K562 (cell line): ENCODE data around the gene GEMIN7. TPM values are rescaled to one million over a fixed set of nuclear protein-coding genes. Genes with fewer than 3 reads are reported as not detected.

Source experiments
- ARID2 ChIP-seq: fragments of 450-650 bp; IDR thresholded peaks from 2 replicates; pipeline ENCODE4 v1.6.1; 2017; ENCODE audit warnings: antibody characterized with exemption, mild to moderate bottlenecking
- ATF1 ChIP-seq, 2 experiments: fragments of 450-650 bp in 1 of 2; IDR thresholded peaks; 2 replicates each; pipeline ENCODE4 v1.6.1; 2016; ENCODE audit warnings: missing compliant biosample characterization in 1 of 2, missing genetic modification characterization in 1 of 2
- DMBX1 ChIP-seq: fragments of 250-450 bp; sonication (Bioruptor Pico); IDR thresholded peaks from 2 replicates; pipeline ENCODE4 v1.8.0; 2022; ENCODE audit warnings: inconsistent platforms, mild to moderate bottlenecking, moderate library complexity, borderline replicate concordance
- ESRRA ChIP-seq: fragments of 450-650 bp; IDR thresholded peaks from 2 replicates; pipeline ENCODE4 v1.6.1; 2014; ENCODE audit warnings: low read depth, mild to moderate bottlenecking, moderate library complexity, borderline replicate concordance
- FUS ChIP-seq: fragments of 200-400 bp; formaldehyde crosslinking; optimal IDR thresholded peaks from 2 replicates; pipeline ENCODE3; 2017; ENCODE audit warnings: low read depth, low read length
- HCFC1 ChIP-seq: IDR thresholded peaks from 2 replicates; pipeline ENCODE4 v1.6.1; 2012; ENCODE audit warnings: low read depth, low read length, improper control_type of control experiment
- HMG20A ChIP-seq: fragments of 450-650 bp; formaldehyde crosslinking; conservative IDR thresholded peaks from 2 replicates; pipeline ENCODE4 v1.4.0; 2020; ENCODE audit warnings: mild to moderate bottlenecking, mixed read lengths
- MTA1 ChIP-seq: fragments of 450-650 bp; IDR thresholded peaks from 2 replicates; pipeline ENCODE4 v1.6.1; 2017; ENCODE audit warnings: borderline replicate concordance
- MTA3 ChIP-seq: fragments of 450-650 bp; formaldehyde crosslinking; IDR thresholded peaks from 2 replicates; pipeline ENCODE4 v1.6.1; 2017; ENCODE audit warnings: mild to moderate bottlenecking, borderline replicate concordance
- NEUROD1 ChIP-seq: fragments of 150-350 bp; IDR thresholded peaks from 2 replicates; pipeline ENCODE4 v1.6.1; 2014; ENCODE audit warnings: borderline replicate concordance, low read length, low read depth; ENCODE audit not compliant: partially characterized antibody
- NFIC ChIP-seq: fragments of 450-650 bp; IDR thresholded peaks from 2 replicates; pipeline ENCODE4 v1.6.1; 2017; ENCODE audit warnings: mild to moderate bottlenecking, inconsistent platforms
- PHF21A ChIP-seq: fragments of 450-650 bp; IDR thresholded peaks from 2 replicates; pipeline ENCODE4 v1.6.1; 2017; ENCODE audit warnings: low read depth, borderline replicate concordance
- RB1 ChIP-seq: fragments of 450-650 bp; IDR thresholded peaks from 2 replicates; pipeline ENCODE4 v1.6.1; 2017; ENCODE audit warnings: low read depth, mild to moderate bottlenecking
- SRSF3 ChIP-seq: fragments of 200-400 bp; formaldehyde crosslinking; IDR thresholded peaks from 2 replicates; pipeline ENCODE4 v1.6.1; 2016; ENCODE audit warnings: mild to moderate bottlenecking, low read length, moderate library complexity; ENCODE audit not compliant: insufficient read depth
- SRSF7 ChIP-seq: fragments of 200-400 bp; formaldehyde crosslinking; optimal IDR thresholded peaks from 2 replicates; pipeline ENCODE3; 2017; ENCODE audit warnings: mild to moderate bottlenecking, low read depth, low read length
- TAF1 ChIP-seq: IDR thresholded peaks from 2 replicates; pipeline ENCODE4 v1.6.1; 2011; ENCODE audit warnings: mild to moderate bottlenecking, low read length, moderate library complexity; ENCODE audit not compliant: insufficient read depth, control insufficient read depth, severe bottlenecking; ENCODE audit errors: extremely low read depth
- TBP ChIP-seq: optimal IDR thresholded peaks from 2 replicates; pipeline ENCODE3; 2011; ENCODE audit warnings: low read depth, low read length, improper control_type of control experiment
- TOE1 ChIP-seq, 2 experiments: fragments of 450-650 bp in 1 of 2; sonication (generic) in 1 of 2; formaldehyde crosslinking in 1 of 2; IDR thresholded peaks; 2 replicates each; pipeline versions ENCODE4 v1.7.1 to v1.8.0; 2016 to 2022; ENCODE audit warnings: borderline replicate concordance in 2 of 2, mild to moderate bottlenecking in 2 of 2, antibody characterized with exemption in 1 of 2, inconsistent platforms in 1 of 2, low read depth in 1 of 2, missing genetic modification reagents in 1 of 2, moderate library complexity in 1 of 2
- TRIM28 ChIP-seq: fragments of 450-650 bp; IDR thresholded peaks from 2 replicates; pipeline ENCODE4 v1.6.1; 2017
- ZFPM2 ChIP-seq: fragments of 250-450 bp; sonication (Bioruptor Pico); IDR thresholded peaks from 2 replicates; pipeline ENCODE4 v1.5.1; 2022; ENCODE audit warnings: mild to moderate bottlenecking
- ZNF23 ChIP-seq: fragments of 250-450 bp; sonication (Bioruptor Pico); IDR thresholded peaks from 2 replicates; pipeline ENCODE4 v1.4.0; 2020; ENCODE audit warnings: mild to moderate bottlenecking
- polyA plus RNA-seq, 8 experiments: library from polyadenylated mRNA; depleted of rRNA in 4 of 8; stranded (reverse) in 5 of 8; unstranded in 3 of 8; fragments of >200 nt; fragmentation: Nextera tagmentation in 2 of 8; fragmentation: Illumina TruSeq in 1 of 8; extraction: Ambion mirVana in 2 of 8; extraction: Trizol in 1 of 8; gene quantifications; 2 replicates each; pipeline versions ENCODE4 v1.2.1 to v1.2.3, GENCODE V29; 2011 to 2014; ENCODE audit warnings: inconsistent platforms in 1 of 8, missing spikeins in 1 of 8
- total RNA-seq, 7 experiments: library from RNA; depleted of rRNA in 6 of 7; stranded (reverse); fragments of >200 nt in 6 of 7; fragmentation: Illumina TruSeq in 2 of 7; extraction: Trizol in 2 of 7; gene quantifications; 2 replicates each; pipeline versions ENCODE4 v1.2.1 to v1.2.3, GENCODE V29; 2011 to 2021; ENCODE audit warnings: low replicate concordance in 1 of 7
- TF ChIP-seq, protein P1 (sequence below), 3 experiments: fragments of 200-800 bp in 1 of 3; sonication (Bioruptor generic) in 1 of 3; sonication (generic) in 1 of 3; formaldehyde crosslinking in 1 of 3; IDR thresholded peaks; 2 replicates each; pipeline versions ENCODE4 v1.6.1 to v1.8.0; 2016 to 2022; ENCODE audit warnings: mild to moderate bottlenecking in 2 of 3, missing compliant biosample characterization in 2 of 3, missing genetic modification characterization in 2 of 3, missing genetic modification reagents in 1 of 3
- TF ChIP-seq, protein P2 (sequence below), 2 experiments: fragments of 450-650 bp; IDR thresholded peaks; 2 replicates each; pipeline ENCODE4 v1.6.1; 2016
- TF ChIP-seq, protein P3 (sequence below): sonication (generic); formaldehyde crosslinking; IDR thresholded peaks from 2 replicates; pipeline ENCODE4 v1.8.1; 2023; ENCODE audit warnings: mild to moderate bottlenecking, missing genetic modification reagents, moderate library complexity

Gene GEMIN7
- total and polyA plus RNA-seq, 9 of the 15 experiments (the other 6 are each of a cell fraction or from before 2014, with no cell fraction given) = 23.1 to 124 (median 54.9) TPM

DNA sequence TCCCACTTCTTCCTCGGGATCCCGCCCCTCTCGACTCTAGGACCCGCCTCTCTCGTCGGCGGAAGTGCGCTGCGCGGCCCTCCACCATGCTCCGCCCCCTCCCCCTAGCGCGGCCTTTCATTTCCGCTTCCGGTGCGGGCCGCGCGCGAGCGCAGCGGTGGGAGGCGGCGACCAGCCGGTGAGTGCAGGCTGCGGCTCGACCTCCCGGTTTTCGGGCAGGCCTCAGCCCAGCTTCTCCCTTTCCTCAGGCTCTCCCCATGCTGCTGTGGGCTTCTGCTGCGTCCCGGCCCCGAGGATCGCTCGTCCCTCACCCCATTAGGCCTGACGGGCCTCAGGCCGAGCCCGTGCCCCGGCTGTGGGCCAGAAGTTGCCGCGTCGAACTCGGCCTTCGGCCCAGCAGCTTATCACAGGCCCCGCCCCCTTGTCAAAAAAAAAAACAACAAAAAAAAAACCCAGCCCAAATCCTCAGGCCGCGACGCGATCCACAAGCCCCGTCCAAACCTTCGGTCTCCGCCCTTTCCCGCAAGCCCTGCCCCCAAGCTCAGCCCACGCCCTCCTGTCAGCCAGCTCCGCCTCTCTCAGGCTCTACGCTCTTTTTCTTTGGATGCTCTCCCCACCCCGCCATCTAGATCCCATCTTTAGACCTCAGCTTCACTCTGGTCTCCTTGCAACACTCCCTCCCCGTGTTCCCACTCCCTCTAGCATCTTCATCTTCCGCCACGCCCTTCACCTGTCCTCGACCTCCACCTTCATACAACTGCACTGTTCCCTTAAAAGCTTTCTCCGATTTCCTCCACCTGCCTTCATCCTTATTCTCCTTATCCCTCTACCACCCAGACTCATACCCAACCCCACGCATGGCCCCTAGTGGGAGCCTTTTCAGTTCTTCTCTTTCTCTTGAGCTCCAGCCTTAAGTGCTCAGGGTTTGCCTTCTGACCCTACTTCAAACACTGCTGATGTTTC, 39.8 kb upstream of the GEMIN7 start, which contains the start of gene CLASRP (continued):
- TF ChIP-seq TAF1 (peak; percentile 92), SRSF3 (no peak), TRIM28 (no peak), RB1 (peak; percentile 87), MTA1 (no peak), DMBX1 (0 out of 2 replicates have a peak, but pooled peaks have one; percentile 25), PHF21A (peak; percentile 45; the same call in 1 of the 2 replicates), ARID2 (no peak), ZFPM2 (no peak), HMG20A (CRISPR knock-in tag) (no peak), SRSF7 (no peak), HCFC1 (peak; percentile 69), TOE1 (IDR thresholded peaks at IDR 0.05; ENCODE audit: borderline replicate concordance) (peak; percentile 31; the same call in 1 of the 2 replicates), TOE1 (CRISPR knock-in tag; IDR thresholded peaks at IDR 0.05; ENCODE audit: borderline replicate concordance, low read depth) (peak; percentile 82; the same call in 1 of the 2 replicates), ESRRA (peak; percentile 55), ZNF23 (no peak), ATF1 (CRISPR knock-in tag; IDR thresholded peaks at IDR 0.05) (no peak), ATF1 (tag; IDR thresholded peaks at IDR 0.05) (peak; percentile 83), MTA3 (peak; percentile 51; the same call in 1 of the 2 replicates), NEUROD1 (no peak), TBP (peak; percentile 56), NFIC (peak; percentile 55), FUS (no peak)
- TF ChIP-seq, protein P1, sequence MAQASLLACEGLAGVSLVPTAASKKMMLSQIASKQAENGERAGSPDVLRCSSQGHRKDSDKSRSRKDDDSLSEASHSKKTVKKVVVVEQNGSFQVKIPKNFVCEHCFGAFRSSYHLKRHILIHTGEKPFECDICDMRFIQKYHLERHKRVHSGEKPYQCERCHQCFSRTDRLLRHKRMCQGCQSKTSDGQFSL (CRISPR knock-in tag; IDR thresholded peaks at IDR 0.05) = no peak
- TF ChIP-seq, protein P1 (tag; IDR thresholded peaks at IDR 0.05) = no peak
- TF ChIP-seq, protein P2, sequence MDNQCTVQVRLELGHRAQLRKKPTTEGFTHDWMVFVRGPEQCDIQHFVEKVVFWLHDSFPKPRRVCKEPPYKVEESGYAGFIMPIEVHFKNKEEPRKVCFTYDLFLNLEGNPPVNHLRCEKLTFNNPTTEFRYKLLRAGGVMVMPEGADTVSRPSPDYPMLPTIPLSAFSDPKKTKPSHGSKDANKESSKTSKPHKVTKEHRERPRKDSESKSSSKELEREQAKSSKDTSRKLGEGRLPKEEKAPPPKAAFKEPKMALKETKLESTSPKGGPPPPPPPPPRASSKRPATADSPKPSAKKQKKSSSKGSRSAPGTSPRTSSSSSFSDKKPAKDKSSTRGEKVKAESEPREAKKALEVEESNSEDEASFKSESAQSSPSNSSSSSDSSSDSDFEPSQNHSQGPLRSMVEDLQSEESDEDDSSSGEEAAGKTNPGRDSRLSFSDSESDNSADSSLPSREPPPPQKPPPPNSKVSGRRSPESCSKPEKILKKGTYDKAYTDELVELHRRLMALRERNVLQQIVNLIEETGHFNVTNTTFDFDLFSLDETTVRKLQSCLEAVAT (IDR thresholded peaks at IDR 0.05) = peak; percentile 13 to 19; a peak in 2 of 4 replicates
- TF ChIP-seq, protein P3, sequence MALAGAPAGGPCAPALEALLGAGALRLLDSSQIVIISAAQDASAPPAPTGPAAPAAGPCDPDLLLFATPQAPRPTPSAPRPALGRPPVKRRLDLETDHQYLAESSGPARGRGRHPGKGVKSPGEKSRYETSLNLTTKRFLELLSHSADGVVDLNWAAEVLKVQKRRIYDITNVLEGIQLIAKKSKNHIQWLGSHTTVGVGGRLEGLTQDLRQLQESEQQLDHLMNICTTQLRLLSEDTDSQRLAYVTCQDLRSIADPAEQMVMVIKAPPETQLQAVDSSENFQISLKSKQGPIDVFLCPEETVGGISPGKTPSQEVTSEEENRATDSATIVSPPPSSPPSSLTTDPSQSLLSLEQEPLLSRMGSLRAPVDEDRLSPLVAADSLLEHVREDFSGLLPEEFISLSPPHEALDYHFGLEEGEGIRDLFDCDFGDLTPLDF = no peak
